Epithelial cell of esophagus (primary cell): ENCODE measurements around the gene PAK5.

ENCODE experiments used
- DNase-seq: peaks from one replicate; pipeline ENCODE4 v3.0.0; 2010; ENCODE audit warnings: low read depth
- H3K4me3 ChIP-seq: 2 replicates; pipeline ENCODE4 v1.5.1; 2011; ENCODE audit warnings: mild to moderate bottlenecking, low read length, control low read depth
- TF ChIP-seq, protein P1 (sequence below): IDR thresholded peaks from 2 replicates; pipeline ENCODE4 v1.5.1; 2011; ENCODE audit warnings: low read depth, mild to moderate bottlenecking, low read length, control low read depth, inconsistent platforms; ENCODE audit not compliant: insufficient read depth; ENCODE audit errors: missing control alignments

Gene PAK5

DNA sequence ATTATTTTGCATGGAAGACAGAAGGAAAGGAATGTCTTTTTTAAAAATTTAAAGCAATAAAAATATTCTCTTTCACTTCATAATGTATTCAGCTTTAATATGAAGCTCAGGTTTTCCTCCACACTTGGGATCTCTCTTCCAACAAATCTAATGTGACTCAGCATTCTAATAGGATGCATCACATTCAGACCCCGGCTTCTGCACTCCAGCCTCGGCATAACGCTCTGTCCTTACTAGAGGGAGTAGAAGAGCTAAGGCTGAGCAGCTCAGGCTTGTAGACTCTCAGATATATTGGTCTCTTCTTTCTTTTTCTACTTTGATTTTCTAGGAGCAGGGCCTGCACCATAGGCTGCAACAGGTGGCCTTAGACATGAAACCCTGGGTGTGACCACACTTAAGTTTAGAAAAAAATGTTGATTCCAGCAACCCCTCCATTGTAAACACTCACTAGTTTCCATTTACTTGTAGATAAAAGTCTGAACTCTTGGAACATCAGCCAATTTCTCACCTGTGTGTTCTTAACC is 161.7 kb downstream of the PAK5 start:
- TF ChIP-seq, protein P1, sequence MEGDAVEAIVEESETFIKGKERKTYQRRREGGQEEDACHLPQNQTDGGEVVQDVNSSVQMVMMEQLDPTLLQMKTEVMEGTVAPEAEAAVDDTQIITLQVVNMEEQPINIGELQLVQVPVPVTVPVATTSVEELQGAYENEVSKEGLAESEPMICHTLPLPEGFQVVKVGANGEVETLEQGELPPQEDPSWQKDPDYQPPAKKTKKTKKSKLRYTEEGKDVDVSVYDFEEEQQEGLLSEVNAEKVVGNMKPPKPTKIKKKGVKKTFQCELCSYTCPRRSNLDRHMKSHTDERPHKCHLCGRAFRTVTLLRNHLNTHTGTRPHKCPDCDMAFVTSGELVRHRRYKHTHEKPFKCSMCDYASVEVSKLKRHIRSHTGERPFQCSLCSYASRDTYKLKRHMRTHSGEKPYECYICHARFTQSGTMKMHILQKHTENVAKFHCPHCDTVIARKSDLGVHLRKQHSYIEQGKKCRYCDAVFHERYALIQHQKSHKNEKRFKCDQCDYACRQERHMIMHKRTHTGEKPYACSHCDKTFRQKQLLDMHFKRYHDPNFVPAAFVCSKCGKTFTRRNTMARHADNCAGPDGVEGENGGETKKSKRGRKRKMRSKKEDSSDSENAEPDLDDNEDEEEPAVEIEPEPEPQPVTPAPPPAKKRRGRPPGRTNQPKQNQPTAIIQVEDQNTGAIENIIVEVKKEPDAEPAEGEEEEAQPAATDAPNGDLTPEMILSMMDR: no peak
- H3K4me3 ChIP-seq: no peak overlapping the region
- no peak for DNase-seq

DNA sequence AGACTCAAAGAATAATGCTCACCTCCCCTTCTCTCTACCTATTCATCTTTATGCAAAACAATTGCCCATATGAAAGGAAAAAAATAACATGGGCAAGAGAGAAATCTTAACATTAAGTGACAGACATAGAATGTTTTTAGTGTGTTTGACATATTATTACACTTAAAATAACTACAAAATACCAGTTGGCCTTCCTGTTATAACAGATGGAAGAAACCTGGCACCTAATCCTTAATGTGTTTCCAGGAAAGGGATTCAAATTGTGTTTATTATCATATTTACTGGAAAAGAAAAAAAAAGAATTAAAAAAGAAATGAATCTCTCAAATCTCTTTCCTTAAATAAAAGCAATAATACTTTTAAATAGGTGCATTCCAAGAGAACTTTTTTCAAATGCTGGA is 165.9 kb downstream of the PAK5 start:
- TF ChIP-seq, protein P1: no peak
- DNase-seq: no peak
- no peak overlapping the region for H3K4me3 ChIP-seq

DNA sequence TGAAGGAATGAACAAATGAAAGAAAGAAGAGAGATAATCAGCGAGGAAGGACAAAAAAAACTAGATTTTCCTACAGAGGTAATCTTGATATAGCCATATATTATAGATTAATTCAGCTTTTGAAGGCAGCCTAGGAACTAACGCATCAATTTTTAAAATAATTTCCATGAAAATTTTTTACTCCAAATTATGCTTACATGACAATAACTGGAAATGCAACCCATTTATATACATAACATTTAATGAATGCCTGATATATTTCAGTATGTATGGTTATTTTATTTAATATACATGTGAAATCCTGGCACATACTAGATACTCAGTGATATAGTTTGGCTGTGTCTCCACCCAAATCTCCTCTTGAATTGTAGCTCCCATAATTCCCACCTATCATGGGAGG is 166.8 kb downstream of the PAK5 start:
- DNase-seq: no peak
- TF ChIP-seq, protein P1: no peak

GRCh38 chr20:9668381-9668780 is 170.5 kb downstream of the PAK5 start:
- DNase-seq: no peak
- TF ChIP-seq, protein P1: no peak
- no peak overlapping the region for H3K4me3 ChIP-seq

More for the DNA sequence above, 166.8 kb downstream of the PAK5 start:
- no peak overlapping the region for H3K4me3 ChIP-seq

DNA sequence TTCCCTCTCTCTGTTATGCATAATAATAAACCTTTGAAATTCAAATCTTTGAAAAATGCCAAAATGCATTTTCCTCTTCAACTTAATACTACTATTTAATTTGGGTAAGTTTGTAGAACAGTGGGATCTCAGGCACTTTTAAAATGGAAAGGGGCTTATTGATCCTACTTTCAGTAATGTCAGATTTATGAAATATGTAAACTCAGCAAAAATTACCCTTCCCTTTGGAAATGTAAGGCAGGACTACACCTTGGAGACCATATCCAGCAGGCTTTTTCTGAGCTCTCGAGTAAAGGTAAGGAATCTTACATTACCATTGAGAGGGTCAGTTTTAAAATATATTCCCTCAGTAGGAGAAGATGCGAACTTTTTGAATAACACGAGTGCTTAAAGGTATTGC is 175.5 kb downstream of the PAK5 start:
- no peak for DNase-seq
- TF ChIP-seq, protein P1: no peak
- H3K4me3 ChIP-seq: no peak overlapping the region

GRCh38 chr20:9660236-9660868 is 178.5 kb downstream of the PAK5 start:
- no peak overlapping the region for H3K4me3 ChIP-seq
- peak; percentile 52 for DNase-seq
- TF ChIP-seq, protein P1: no peak

GRCh38 chr20:9647741-9648140 is 191.1 kb downstream of the PAK5 start:
- no peak for DNase-seq
- TF ChIP-seq, protein P1: no peak
- H3K4me3 ChIP-seq: no peak overlapping the region
